ENCODE measurements around the gene RTCA.

DNA sequence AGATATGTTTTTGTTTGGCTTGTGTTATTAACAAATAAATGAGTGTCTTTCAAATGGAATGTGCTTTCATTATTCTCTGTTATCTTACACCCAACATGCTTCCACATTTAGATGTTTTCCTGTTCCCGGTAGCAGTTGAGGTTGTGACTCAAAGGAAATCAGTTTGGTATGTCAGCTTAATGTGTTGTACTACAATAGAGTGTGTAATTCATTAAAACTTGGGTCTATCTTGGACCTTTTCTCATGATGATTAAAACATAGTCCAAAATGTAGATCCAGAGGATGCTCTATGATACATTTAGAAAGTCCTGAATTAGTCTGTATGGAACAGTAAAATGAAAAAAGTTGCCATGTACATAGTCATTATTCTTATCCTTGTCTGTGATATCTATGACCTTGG is 26.7 kb downstream of the RTCA start:
- TF ChIP-seq POLR2A (IDR thresholded peaks at IDR 0.05) = no peak
- TF ChIP-seq, protein P1, sequence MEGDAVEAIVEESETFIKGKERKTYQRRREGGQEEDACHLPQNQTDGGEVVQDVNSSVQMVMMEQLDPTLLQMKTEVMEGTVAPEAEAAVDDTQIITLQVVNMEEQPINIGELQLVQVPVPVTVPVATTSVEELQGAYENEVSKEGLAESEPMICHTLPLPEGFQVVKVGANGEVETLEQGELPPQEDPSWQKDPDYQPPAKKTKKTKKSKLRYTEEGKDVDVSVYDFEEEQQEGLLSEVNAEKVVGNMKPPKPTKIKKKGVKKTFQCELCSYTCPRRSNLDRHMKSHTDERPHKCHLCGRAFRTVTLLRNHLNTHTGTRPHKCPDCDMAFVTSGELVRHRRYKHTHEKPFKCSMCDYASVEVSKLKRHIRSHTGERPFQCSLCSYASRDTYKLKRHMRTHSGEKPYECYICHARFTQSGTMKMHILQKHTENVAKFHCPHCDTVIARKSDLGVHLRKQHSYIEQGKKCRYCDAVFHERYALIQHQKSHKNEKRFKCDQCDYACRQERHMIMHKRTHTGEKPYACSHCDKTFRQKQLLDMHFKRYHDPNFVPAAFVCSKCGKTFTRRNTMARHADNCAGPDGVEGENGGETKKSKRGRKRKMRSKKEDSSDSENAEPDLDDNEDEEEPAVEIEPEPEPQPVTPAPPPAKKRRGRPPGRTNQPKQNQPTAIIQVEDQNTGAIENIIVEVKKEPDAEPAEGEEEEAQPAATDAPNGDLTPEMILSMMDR (IDR thresholded peaks at IDR 0.05) = no peak
